GM19025 (cell line): ENCODE measurements around the gene SLC25A48.

Experiments used
- ATAC-seq: cut with Tn5 transposase; IDR thresholded peaks from one replicate; pipeline ENCODE4 v1.9.1; 2021; ENCODE audit warnings: mild to moderate bottlenecking, low read depth, moderate library complexity; ENCODE audit not compliant: unreplicated experiment

SLC25A48 gene

GRCh38 chr5:135879591-135879990 lies 45.1 kb downstream of the SLC25A48 start:
- no peak for ATAC-seq

GRCh38 chr5:135880278-135880677 lies 45.8 kb downstream of the SLC25A48 start:
- no peak for ATAC-seq

GRCh38 chr5:135880801-135881200 lies 46.3 kb downstream of the SLC25A48 start:
- ATAC-seq: no peak

- no peak for ATAC-seq
Measured at GRCh38 chr5:135881244-135881643, 46.8 kb downstream of the SLC25A48 start.

- no peak for ATAC-seq
Measured at GRCh38 chr5:135881819-135882218, 47.4 kb downstream of the SLC25A48 start.

- no peak for ATAC-seq
Measured at GRCh38 chr5:135883026-135883425, 48.6 kb downstream of the SLC25A48 start.

- ATAC-seq: no peak
Measured at GRCh38 chr5:135883441-135883840, 49.0 kb downstream of the SLC25A48 start.

- no peak for ATAC-seq
Measured at GRCh38 chr5:135885031-135885430, 50.6 kb downstream of the SLC25A48 start.

GRCh38 chr5:135886136-135886535 lies 51.7 kb downstream of the SLC25A48 start:
- ATAC-seq: no peak

- ATAC-seq: peak; percentile 78
Measured at GRCh38 chr5:135887447-135887864, 53.0 kb downstream of the SLC25A48 start.

GRCh38 chr5:135887881-135888614 lies 53.6 kb downstream of the SLC25A48 start:
- no peak for ATAC-seq

GRCh38 chr5:135890296-135890695 lies 55.8 kb downstream of the SLC25A48 start:
- no peak for ATAC-seq

GRCh38 chr5:135890867-135891266 lies 56.4 kb downstream of the SLC25A48 start:
- ATAC-seq: peak; percentile 68

- no peak for ATAC-seq
Measured at GRCh38 chr5:135891268-135891667, 56.8 kb downstream of the SLC25A48 start.

GRCh38 chr5:135891791-135892190 lies 57.3 kb downstream of the SLC25A48 start:
- no peak for ATAC-seq

GRCh38 chr5:135894276-135894675 lies 59.8 kb downstream of the SLC25A48 start:
- no peak for ATAC-seq

- no peak for ATAC-seq
Measured at GRCh38 chr5:135894789-135895188, 60.3 kb downstream of the SLC25A48 start.

GRCh38 chr5:135895474-135896006 lies 61.1 kb downstream of the SLC25A48 start, which contains the start of gene IL9:
IL9 (minus strand) TSS chr5:135895841; CDS start chr5:135895816, 25 bp downstream.
- no peak for ATAC-seq

- ATAC-seq: no peak
Measured at GRCh38 chr5:135898651-135899050, 64.2 kb downstream of the SLC25A48 start.

- no peak for ATAC-seq
Measured at GRCh38 chr5:135900276-135900675, 65.8 kb downstream of the SLC25A48 start.

- ATAC-seq: no peak
Measured at GRCh38 chr5:135901633-135902032, 67.2 kb downstream of the SLC25A48 start.

- ATAC-seq: no peak
Measured at GRCh38 chr5:135905144-135905543, 70.7 kb downstream of the SLC25A48 start.
